ENCODE measurements around the gene AFAP1.

Gene AFAP1

GRCh38 chr4:7725951-7726350, 213.7 kb downstream of the AFAP1 start:
- DNase-seq (ENCODE audit: low read depth in 3 of 3, low spot score in 1 of 3) = no peak

GRCh38 chr4:7723625-7724024, 216.0 kb downstream of the AFAP1 start:
- no peak for DNase-seq (ENCODE audit: low read depth in 3 of 3, low spot score in 1 of 3)

GRCh38 chr4:7722766-7723387, 216.8 kb downstream of the AFAP1 start:
- no peak for DNase-seq (ENCODE audit: low read depth in 3 of 3, low spot score in 1 of 3)

- no peak for DNase-seq (ENCODE audit: low read depth in 3 of 3, low spot score in 1 of 3)
Observed at GRCh38 chr4:7721984-7722551, 217.6 kb downstream of the AFAP1 start.

- peak in 2 of 3 donors; percentile 12 to 63 for DNase-seq (ENCODE audit: low read depth in 3 of 3, low spot score in 1 of 3)
Observed at GRCh38 chr4:7719354-7720174, 220.1 kb downstream of the AFAP1 start.

GRCh38 chr4:7717946-7718490, 221.6 kb downstream of the AFAP1 start:
- no peak for DNase-seq (ENCODE audit: low read depth in 3 of 3, low spot score in 1 of 3)

- DNase-seq (ENCODE audit: low read depth in 3 of 3, low spot score in 1 of 3) = no peak
Observed at GRCh38 chr4:7717161-7717560, 222.5 kb downstream of the AFAP1 start.

GRCh38 chr4:7716010-7716721, 223.5 kb downstream of the AFAP1 start:
- DNase-seq (ENCODE audit: low read depth in 3 of 3, low spot score in 1 of 3) = no peak

- DNase-seq (ENCODE audit: low read depth in 3 of 3, low spot score in 1 of 3) = no peak
Observed at GRCh38 chr4:7715271-7716009, 224.2 kb downstream of the AFAP1 start.

- DNase-seq (ENCODE audit: low read depth in 3 of 3, low spot score in 1 of 3) = no peak
Observed at GRCh38 chr4:7714738-7715137, 224.9 kb downstream of the AFAP1 start.

GRCh38 chr4:7714176-7714575, 225.5 kb downstream of the AFAP1 start:
- DNase-seq (ENCODE audit: low read depth in 3 of 3, low spot score in 1 of 3) = no peak

- no peak for DNase-seq (ENCODE audit: low read depth in 3 of 3, low spot score in 1 of 3)
Observed at GRCh38 chr4:7713757-7714156, 225.9 kb downstream of the AFAP1 start.

GRCh38 chr4:7712021-7712671, 227.5 kb downstream of the AFAP1 start:
- DNase-seq (ENCODE audit: low read depth in 3 of 3, low spot score in 1 of 3) = no peak

GRCh38 chr4:7711307-7711963, 228.2 kb downstream of the AFAP1 start:
- no peak for DNase-seq (ENCODE audit: low read depth in 3 of 3, low spot score in 1 of 3)

GRCh38 chr4:7710576-7711306, 228.9 kb downstream of the AFAP1 start:
- DNase-seq (ENCODE audit: low read depth in 3 of 3, low spot score in 1 of 3) = no peak

- DNase-seq (ENCODE audit: low read depth in 3 of 3, low spot score in 1 of 3) = no peak
Observed at GRCh38 chr4:7710126-7710525, 229.5 kb downstream of the AFAP1 start.

GRCh38 chr4:7709431-7709830, 230.2 kb downstream of the AFAP1 start:
- DNase-seq (ENCODE audit: low read depth in 3 of 3, low spot score in 1 of 3) = no peak

- DNase-seq (ENCODE audit: low read depth in 3 of 3, low spot score in 1 of 3) = no peak
Observed at GRCh38 chr4:7708981-7709380, 230.7 kb downstream of the AFAP1 start.
